ENCODE measurements around the gene RTP4. TPM values are rescaled to one million over a fixed set of nuclear protein-coding genes. Genes with fewer than 3 reads are reported as not detected.

Gene RTP4
- polyA plus RNA-seq (2012; ENCODE audit: insufficient read length, low read depth), result not detected

GRCh38 chr3:187368251-187369088, at the start of gene RTP4:
TSS of gene RTP4 (plus strand) at chr3:187368385. CDS start at chr3:187368442, 57 bp downstream.
- TF ChIP-seq REST (IDR thresholded peaks at IDR 0.05; ENCODE audit: insufficient read depth in 1 of 2, low read depth in 2 of 2, low read length in 2 of 2), result no peak
- no peak for TF ChIP-seq SIN3A (IDR thresholded peaks at IDR 0.05; ENCODE audit: borderline replicate concordance, insufficient read depth, low read length)
- no peak for TF ChIP-seq POLR2AphosphoS5 (IDR thresholded peaks at IDR 0.05; ENCODE audit: low read depth, low read length)
- no peak for TF ChIP-seq TAF1 (IDR thresholded peaks at IDR 0.05; ENCODE audit: borderline replicate concordance, insufficient read depth, low read length)
- no peak for TF ChIP-seq FOXP2 (optimal IDR thresholded peaks at IDR 0.05; ENCODE audit: borderline replicate concordance, extremely low read depth, extremely low read length, insufficient read depth)

- TF ChIP-seq TAF1 (IDR thresholded peaks at IDR 0.05; ENCODE audit: borderline replicate concordance, insufficient read depth, low read length) (no peak), SIN3A (IDR thresholded peaks at IDR 0.05; ENCODE audit: borderline replicate concordance, insufficient read depth, low read length) (no peak), POLR2AphosphoS5 (IDR thresholded peaks at IDR 0.05; ENCODE audit: low read depth, low read length) (no peak), FOXP2 (optimal IDR thresholded peaks at IDR 0.05; ENCODE audit: borderline replicate concordance, extremely low read depth, extremely low read length, insufficient read depth) (no peak), REST (IDR thresholded peaks at IDR 0.05; ENCODE audit: insufficient read depth in 1 of 2, low read depth in 2 of 2, low read length in 2 of 2) (no peak)
Measured at GRCh38 chr3:187318819-187319616, 49.2 kb upstream of the RTP4 start.

- TF ChIP-seq FOXP2 (optimal IDR thresholded peaks at IDR 0.05; ENCODE audit: borderline replicate concordance, extremely low read depth, extremely low read length, insufficient read depth) (no peak), TAF1 (IDR thresholded peaks at IDR 0.05; ENCODE audit: borderline replicate concordance, insufficient read depth, low read length) (no peak), REST (IDR thresholded peaks at IDR 0.05; ENCODE audit: insufficient read depth in 1 of 2, low read depth in 2 of 2, low read length in 2 of 2) (no peak), SIN3A (IDR thresholded peaks at IDR 0.05; ENCODE audit: borderline replicate concordance, insufficient read depth, low read length) (no peak), POLR2AphosphoS5 (IDR thresholded peaks at IDR 0.05; ENCODE audit: low read depth, low read length) (no peak)
Measured at GRCh38 chr3:187319699-187320302, 48.4 kb upstream of the RTP4 start.

GRCh38 chr3:187321766-187322165, 46.4 kb upstream of the RTP4 start:
- TF ChIP-seq REST (IDR thresholded peaks at IDR 0.05; ENCODE audit: insufficient read depth in 1 of 2, low read depth in 2 of 2, low read length in 2 of 2) (no peak), FOXP2 (optimal IDR thresholded peaks at IDR 0.05; ENCODE audit: borderline replicate concordance, extremely low read depth, extremely low read length, insufficient read depth) (no peak), POLR2AphosphoS5 (IDR thresholded peaks at IDR 0.05; ENCODE audit: low read depth, low read length) (no peak), TAF1 (IDR thresholded peaks at IDR 0.05; ENCODE audit: borderline replicate concordance, insufficient read depth, low read length) (no peak), SIN3A (IDR thresholded peaks at IDR 0.05; ENCODE audit: borderline replicate concordance, insufficient read depth, low read length) (no peak)
